ENCODE data around the gene AQP5. TPM values are rescaled to one million over a fixed set of nuclear protein-coding genes. Genes with fewer than 3 reads are reported as not detected.

AQP5 gene
- polyA plus RNA-seq, 4 donors, result 0.12 TPM; not detected in 2

- Histone ChIP-seq H3K4me1 (ENCODE audit: control insufficient read depth in 3 of 3, insufficient read depth in 2 of 3, low read depth in 1 of 3, low read length in 2 of 3) (no peaks in the 10 kb centered on the region), H3K27ac (ENCODE audit: low read depth in 1 of 3, low read length in 2 of 3) (no peak overlapping the region), H3K9me3 (ENCODE audit: control insufficient read depth in 2 of 2, insufficient read depth in 1 of 2, low read depth in 1 of 2, low read length in 1 of 2) (no peaks in the 10 kb centered on the region), H3K27me3 (ENCODE audit: control insufficient read depth in 3 of 3, insufficient read depth in 3 of 3, low read length in 3 of 3) (peaks cover 0 to 9% (median 0%) of the 10 kb centered on the region in 3 donors), H3K36me3 (ENCODE audit: control insufficient read depth in 3 of 3, insufficient read depth in 2 of 3, low read depth in 1 of 3, low read length in 3 of 3) (no peaks in the 10 kb centered on the region), H3K4me3 (ENCODE audit: low read depth in 1 of 3, low read length in 3 of 3) (no peak overlapping the region)
- WGBS, 3 donors, result 81 to 83% (median 82%) methylated on average over 7 of the region's 7 CpGs
- FAIRE-seq, result no peak
- DNase-seq, result no peak
These were observed 32.1 kb upstream of the AQP5 start for GRCh38 chr12:49929581-49929980.

- H3K27me3 ChIP-seq (ENCODE audit: control insufficient read depth in 3 of 3, insufficient read depth in 3 of 3, low read length in 3 of 3), result peaks cover 0 to 9% (median 0%) of the 10 kb centered on the region in 3 donors
- no peaks in the 10 kb centered on the region for H3K4me1 ChIP-seq (ENCODE audit: control insufficient read depth in 3 of 3, insufficient read depth in 2 of 3, low read depth in 1 of 3, low read length in 2 of 3)
- DNase-seq (no peak), FAIRE-seq (no peak)
- no peaks in the 10 kb centered on the region for H3K36me3 ChIP-seq (ENCODE audit: control insufficient read depth in 3 of 3, insufficient read depth in 2 of 3, low read depth in 1 of 3, low read length in 3 of 3)
- no peaks in the 10 kb centered on the region for H3K9me3 ChIP-seq (ENCODE audit: control insufficient read depth in 2 of 2, insufficient read depth in 1 of 2, low read depth in 1 of 2, low read length in 1 of 2)
- 60 to 68% (median 62%) methylated on average over 3 of the region's 3 CpGs for WGBS, 3 donors
- no peak overlapping the region for H3K4me3 ChIP-seq (ENCODE audit: low read depth in 1 of 3, low read length in 3 of 3)
- H3K27ac ChIP-seq (ENCODE audit: low read depth in 1 of 3, low read length in 2 of 3), result no peak overlapping the region
These were observed 31.0 kb upstream of the AQP5 start for GRCh38 chr12:49930515-49931288.

DNA sequence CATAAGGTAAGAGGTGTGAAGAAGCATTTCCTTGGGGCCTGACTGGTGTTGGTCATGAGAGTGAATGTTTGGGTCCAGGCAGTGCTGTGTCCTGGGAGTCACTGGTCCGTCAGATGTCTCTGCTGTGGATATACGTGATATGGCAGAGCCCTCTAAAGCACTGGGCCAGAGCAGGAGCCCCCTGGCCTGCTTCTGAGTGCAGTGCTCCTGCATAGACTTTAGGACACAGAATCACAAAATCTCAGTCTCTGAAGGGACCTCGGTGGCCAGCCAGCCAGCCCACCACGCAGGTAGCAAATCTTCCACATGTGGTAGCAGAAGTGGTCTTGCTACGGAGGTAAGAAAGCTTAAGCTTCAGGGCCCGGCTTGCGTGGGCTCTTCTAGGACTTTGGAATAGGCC is 29.6 kb upstream of the AQP5 start:
- no peak for FAIRE-seq

DNA sequence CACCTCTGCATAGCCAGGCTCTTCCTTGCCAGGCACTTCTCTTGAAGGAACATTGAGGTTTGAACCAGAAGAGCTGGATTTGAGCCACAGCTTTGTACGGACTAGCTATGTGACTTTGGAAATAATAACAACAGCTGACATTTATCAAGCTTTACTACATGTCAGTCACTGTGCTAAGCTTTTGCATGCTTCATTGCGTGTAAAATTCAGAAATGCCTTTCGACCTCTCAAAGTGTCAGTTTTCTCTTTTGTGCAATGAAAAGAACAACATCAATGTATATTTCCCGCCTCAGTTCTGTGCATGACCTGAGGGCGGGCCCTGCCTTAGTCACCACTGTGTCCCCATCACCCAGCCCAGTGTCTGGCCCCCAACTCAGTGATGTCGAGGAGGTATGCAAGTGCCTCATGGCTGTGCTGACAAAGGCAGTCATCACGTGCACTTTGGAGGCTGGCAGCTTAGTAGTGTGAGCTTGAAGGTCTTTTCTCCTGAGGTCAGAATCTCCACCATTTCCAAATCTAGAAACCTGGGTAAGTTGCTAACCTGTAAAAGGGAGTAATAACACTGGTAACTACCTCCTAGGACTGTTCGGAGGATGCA is 29.0 kb upstream of the AQP5 start:
- FAIRE-seq (no peak), DNase-seq (no peak)
- Histone ChIP-seq H3K27ac (ENCODE audit: low read depth in 1 of 3, low read length in 2 of 3) (no peak overlapping the region), H3K36me3 (ENCODE audit: control insufficient read depth in 3 of 3, insufficient read depth in 2 of 3, low read depth in 1 of 3, low read length in 3 of 3) (no peaks in the 10 kb centered on the region), H3K9me3 (ENCODE audit: control insufficient read depth in 2 of 2, insufficient read depth in 1 of 2, low read depth in 1 of 2, low read length in 1 of 2) (no peaks in the 10 kb centered on the region), H3K4me3 (ENCODE audit: low read depth in 1 of 3, low read length in 3 of 3) (no peak overlapping the region), H3K27me3 (ENCODE audit: control insufficient read depth in 3 of 3, insufficient read depth in 3 of 3, low read length in 3 of 3) (peaks cover 0 to 9% (median 0%) of the 10 kb centered on the region in 3 donors), H3K4me1 (ENCODE audit: control insufficient read depth in 3 of 3, insufficient read depth in 2 of 3, low read depth in 1 of 3, low read length in 2 of 3) (no peaks in the 10 kb centered on the region)
- WGBS, 3 donors, result 81 to 87% (median 83%) methylated on average over 8 of the region's 8 CpGs

More for the DNA sequence above, 29.6 kb upstream of the AQP5 start:
- no peak overlapping the region for H3K4me3 ChIP-seq (ENCODE audit: low read depth in 1 of 3, low read length in 3 of 3)
- H3K27ac ChIP-seq (ENCODE audit: low read depth in 1 of 3, low read length in 2 of 3), result no peak overlapping the region
- WGBS, 3 donors, result 65 to 86% (median 74%) methylated on average over 6 to 7 of the region's 7 CpGs
- H3K27me3 ChIP-seq (ENCODE audit: control insufficient read depth in 3 of 3, insufficient read depth in 3 of 3, low read length in 3 of 3), result peaks cover 0 to 9% (median 0%) of the 10 kb centered on the region in 3 donors
- H3K4me1 ChIP-seq (ENCODE audit: control insufficient read depth in 3 of 3, insufficient read depth in 2 of 3, low read depth in 1 of 3, low read length in 2 of 3), result no peaks in the 10 kb centered on the region
- H3K9me3 ChIP-seq (ENCODE audit: control insufficient read depth in 2 of 2, insufficient read depth in 1 of 2, low read depth in 1 of 2, low read length in 1 of 2), result no peaks in the 10 kb centered on the region
- H3K36me3 ChIP-seq (ENCODE audit: control insufficient read depth in 3 of 3, insufficient read depth in 2 of 3, low read depth in 1 of 3, low read length in 3 of 3), result no peaks in the 10 kb centered on the region
- DNase-seq, result no peak

DNA sequence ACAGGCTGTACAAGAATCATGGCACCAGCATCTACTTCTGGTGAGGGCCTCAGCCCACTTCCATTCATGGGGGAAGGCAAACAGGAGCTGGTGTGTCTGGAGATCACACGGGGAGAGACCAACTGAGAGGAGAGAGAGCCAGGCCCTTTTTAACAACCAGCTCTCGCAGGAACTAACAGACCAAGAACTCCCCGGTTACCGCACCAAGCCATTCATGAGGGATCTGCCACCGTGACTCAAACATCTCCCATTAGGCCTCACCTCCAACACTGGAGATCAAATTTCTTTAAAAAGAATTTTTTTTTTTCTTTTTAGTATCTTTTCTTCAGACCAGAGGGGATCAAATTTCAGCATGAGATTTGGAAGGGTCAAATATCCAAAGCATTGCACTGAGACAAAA is 27.9 kb upstream of the AQP5 start:
- Histone ChIP-seq H3K27ac (ENCODE audit: low read depth in 1 of 3, low read length in 2 of 3) (no peak overlapping the region), H3K4me3 (ENCODE audit: low read depth in 1 of 3, low read length in 3 of 3) (no peak overlapping the region), H3K4me1 (ENCODE audit: control insufficient read depth in 3 of 3, insufficient read depth in 2 of 3, low read depth in 1 of 3, low read length in 2 of 3) (no peaks in the 10 kb centered on the region), H3K36me3 (ENCODE audit: control insufficient read depth in 3 of 3, insufficient read depth in 2 of 3, low read depth in 1 of 3, low read length in 3 of 3) (no peaks in the 10 kb centered on the region), H3K27me3 (ENCODE audit: control insufficient read depth in 3 of 3, insufficient read depth in 3 of 3, low read length in 3 of 3) (peaks cover 0 to 9% (median 0%) of the 10 kb centered on the region in 3 donors), H3K9me3 (ENCODE audit: control insufficient read depth in 2 of 2, insufficient read depth in 1 of 2, low read depth in 1 of 2, low read length in 1 of 2) (no peaks in the 10 kb centered on the region)
- 78 to 89% (median 82%) methylated on average over 5 of the region's 5 CpGs for WGBS, 3 donors
- FAIRE-seq (no peak), DNase-seq (no peak)

GRCh38 chr12:49934505-49934904 is 27.2 kb upstream of the AQP5 start:
- FAIRE-seq (no peak), DNase-seq (no peak)
- H3K9me3 ChIP-seq (ENCODE audit: control insufficient read depth in 2 of 2, insufficient read depth in 1 of 2, low read depth in 1 of 2, low read length in 1 of 2), result no peaks in the 10 kb centered on the region
- WGBS, 3 donors, result 86 to 94% (median 88%) methylated on average over 3 of the region's 3 CpGs
- no peak overlapping the region for H3K4me3 ChIP-seq (ENCODE audit: low read depth in 1 of 3, low read length in 3 of 3)
- H3K36me3 ChIP-seq (ENCODE audit: control insufficient read depth in 3 of 3, insufficient read depth in 2 of 3, low read depth in 1 of 3, low read length in 3 of 3), result no peaks in the 10 kb centered on the region
- H3K4me1 ChIP-seq (ENCODE audit: control insufficient read depth in 3 of 3, insufficient read depth in 2 of 3, low read depth in 1 of 3, low read length in 2 of 3), result no peaks in the 10 kb centered on the region
- peaks cover 0 to 6% (median 0%) of the 10 kb centered on the region in 3 donors for H3K27me3 ChIP-seq (ENCODE audit: control insufficient read depth in 3 of 3, insufficient read depth in 3 of 3, low read length in 3 of 3)
- no peak overlapping the region for H3K27ac ChIP-seq (ENCODE audit: low read depth in 1 of 3, low read length in 2 of 3)

GRCh38 chr12:49936925-49937324 is 24.7 kb upstream of the AQP5 start:
- WGBS, 3 donors, result 75 to 89% (median 78%) methylated on average over 3 of the region's 3 CpGs
- Histone ChIP-seq H3K9me3 (ENCODE audit: control insufficient read depth in 2 of 2, insufficient read depth in 1 of 2, low read depth in 1 of 2, low read length in 1 of 2) (no peaks in the 10 kb centered on the region), H3K27ac (ENCODE audit: low read depth in 1 of 3, low read length in 2 of 3) (no peak overlapping the region), H3K36me3 (ENCODE audit: control insufficient read depth in 3 of 3, insufficient read depth in 2 of 3, low read depth in 1 of 3, low read length in 3 of 3) (no peaks in the 10 kb centered on the region), H3K27me3 (ENCODE audit: control insufficient read depth in 3 of 3, insufficient read depth in 3 of 3, low read length in 3 of 3) (no peaks in the 10 kb centered on the region), H3K4me1 (ENCODE audit: control insufficient read depth in 3 of 3, insufficient read depth in 2 of 3, low read depth in 1 of 3, low read length in 2 of 3) (no peaks in the 10 kb centered on the region), H3K4me3 (ENCODE audit: low read depth in 1 of 3, low read length in 3 of 3) (no peak overlapping the region)
- FAIRE-seq, result no peak
- DNase-seq, result no peak

GRCh38 chr12:49937639-49938300 is 23.9 kb upstream of the AQP5 start:
- WGBS, 3 donors, result 79 to 82% (median 81%) methylated on average over 8 of the region's 8 CpGs
- Histone ChIP-seq H3K4me3 (ENCODE audit: low read depth in 1 of 3, low read length in 3 of 3) (no peak overlapping the region), H3K27ac (ENCODE audit: low read depth in 1 of 3, low read length in 2 of 3) (no peak overlapping the region), H3K4me1 (ENCODE audit: control insufficient read depth in 3 of 3, insufficient read depth in 2 of 3, low read depth in 1 of 3, low read length in 2 of 3) (no peaks in the 10 kb centered on the region), H3K27me3 (ENCODE audit: control insufficient read depth in 3 of 3, insufficient read depth in 3 of 3, low read length in 3 of 3) (no peaks in the 10 kb centered on the region), H3K9me3 (ENCODE audit: control insufficient read depth in 2 of 2, insufficient read depth in 1 of 2, low read depth in 1 of 2, low read length in 1 of 2) (no peaks in the 10 kb centered on the region), H3K36me3 (ENCODE audit: control insufficient read depth in 3 of 3, insufficient read depth in 2 of 3, low read depth in 1 of 3, low read length in 3 of 3) (no peaks in the 10 kb centered on the region)
- FAIRE-seq, result no peak
- no peak for DNase-seq
